PC-3 (cell line): Measurements from ENCODE around the gene EDNRA. TPM values are rescaled to one million over a fixed set of nuclear protein-coding genes. Genes with fewer than 3 reads are reported as not detected.

ENCODE experiments used
- ATAC-seq: fragments of 200-7000 bp; cut with Tn5 transposase; 2 replicates; pipeline ENCODE4 v1.9.1; 2020; ENCODE audit warnings: mild to moderate bottlenecking, moderate library complexity
- BruUV-seq: library from RNA; stranded (reverse); fragments of 400-500 nt; replicated peaks from 2 replicates; lab custom pipeline; 2021; lab: Mats Ljungman, UMichigan
- CTCF ChIA-PET: fragments of 300-600 bp; sonication (Branson Sonifier 250); formaldehyde crosslinking; loops from one replicate; lab custom pipeline; 2022; ENCODE audit warnings: antibody characterized with exemption; lab: Charles Lee
- POLR2A ChIA-PET: fragments of 300-600 bp; sonication (Branson Sonifier 250); formaldehyde crosslinking; loops from one replicate; lab custom pipeline; 2022; ENCODE audit warnings: antibody characterized with exemption; ENCODE audit not compliant: unreplicated experiment; lab: Charles Lee
- DNase-seq: peaks from one replicate; pipeline ENCODE4 v3.0.0-alpha.2; 2015
- H2AFZ ChIP-seq: fragments of 300-600 bp; sonication (generic); 2 replicates; pipeline ENCODE4 v1.6.0; 2016; ENCODE audit warnings: antibody characterized with exemption, low read length
- H3F3A ChIP-seq: fragments of 300-600 bp; sonication (generic); one replicate; pipeline ENCODE4 v1.6.0; 2017; ENCODE audit warnings: antibody characterized with exemption, low read length, control low read depth, mild to moderate bottlenecking; ENCODE audit not compliant: unreplicated experiment
- H3K27ac ChIP-seq: fragments of 300-600 bp; sonication (generic); 2 replicates; pipeline ENCODE4 v1.5.1; 2016; ENCODE audit warnings: mild to moderate bottlenecking, low read length
- H3K27me3 ChIP-seq: fragments of 300-600 bp; sonication (generic); 2 replicates; pipeline ENCODE4 v1.6.1; 2016; ENCODE audit warnings: low read length, mixed read lengths
- H3K36me3 ChIP-seq: fragments of 300-600 bp; sonication (generic); 2 replicates; pipeline ENCODE4 v1.6.1; 2016; ENCODE audit warnings: low read depth, mixed run types, low read length, mixed read lengths
- H3K4me1 ChIP-seq: fragments of 300-600 bp; sonication (generic); 2 replicates; pipeline ENCODE4 v1.5.1; 2016; ENCODE audit warnings: low read length; ENCODE audit not compliant: insufficient read depth
- H3K4me2 ChIP-seq: fragments of 300-600 bp; sonication (generic); 2 replicates; pipeline ENCODE4 v1.6.0; 2016; ENCODE audit warnings: low read length
- H3K4me3 ChIP-seq: fragments of 300-600 bp; sonication (generic); 2 replicates; pipeline ENCODE4 v1.5.1; 2016; ENCODE audit warnings: mild to moderate bottlenecking, low read length, mixed read lengths
- H3K79me2 ChIP-seq: fragments of 300-600 bp; sonication (generic); 2 replicates; pipeline ENCODE4 v1.6.1; 2017; ENCODE audit warnings: low read length, mixed read lengths
- H3K9ac ChIP-seq: fragments of 300-600 bp; sonication (generic); 2 replicates; pipeline ENCODE4 v1.6.0; 2016; ENCODE audit warnings: mild to moderate bottlenecking, low read length
- H3K9me2 ChIP-seq: fragments of 300-600 bp; sonication (generic); replicated peaks from 2 replicates; pipeline ENCODE4 v1.6.1; 2016; ENCODE audit warnings: mixed run types, low read length, mixed read lengths
- H3K9me3 ChIP-seq: fragments of 300-600 bp; sonication (generic); 2 replicates; pipeline ENCODE4 v1.6.1; 2016; ENCODE audit warnings: low read length, mixed read lengths
- H4K20me1 ChIP-seq: fragments of 300-600 bp; sonication (generic); 2 replicates; pipeline ENCODE4 v1.6.1; 2016; ENCODE audit warnings: low read length, mixed read lengths
- CTCF ChIP-seq: fragments of 300-600 bp; sonication (generic); conservative IDR thresholded peaks from 2 replicates; pipeline ENCODE4 v1.5.1; 2017; ENCODE audit warnings: antibody characterized with exemption, low read depth, mild to moderate bottlenecking, low read length
- EZH2 ChIP-seq: fragments of 300-600 bp; sonication (generic); IDR thresholded peaks from one replicate; pipeline ENCODE4 v1.6.1; 2017; ENCODE audit warnings: antibody characterized with exemption, mild to moderate bottlenecking, low read length; ENCODE audit not compliant: unreplicated experiment
- EZH2phosphoT487 ChIP-seq: fragments of 300-600 bp; sonication (generic); IDR thresholded peaks from 2 replicates; pipeline ENCODE4 v1.6.1; 2018; ENCODE audit warnings: mild to moderate bottlenecking, antibody characterized with exemption, low read length, borderline replicate concordance
- intact Hi-C: fragments of 100-400 bp; cut with micrococcal nuclease; formaldehyde crosslinking; loops from 2 replicates; pipeline ENCODE4 v1.9.0; 2023
- total RNA-seq: library from RNA; depleted of rRNA; stranded (reverse); fragments of >200 nt; gene quantifications from 2 replicates; pipeline ENCODE4 v1.2.3, GENCODE V29; 2014

The EDNRA gene
- total RNA-seq, 1 experiment from 2014 or later = 2.4 TPM

- BruUV-seq = no TSS peak
- Histone ChIP-seq H3K4me2 (0 out of 2 replicates have a peak overlapping the region, but pooled peaks have one; percentile 12), H3K27me3 (no peaks in the 10 kb centered on the region), H3K9me3 (no peaks in the 10 kb centered on the region), H3K9me2 (no peaks in the 10 kb centered on the region), H3K79me2 (no peaks in the 10 kb centered on the region), H4K20me1 (no peaks in the 10 kb centered on the region), H3K4me3 (no peak overlapping the region), H3F3A (no peaks in the 10 kb centered on the region), H2AFZ (no peak overlapping the region), H3K4me1 (peaks cover 12% of the 10 kb centered on the region), H3K36me3 (no peaks in the 10 kb centered on the region), H3K27ac (peak overlapping the region; percentile 22), H3K9ac (no peak overlapping the region)
- TF ChIP-seq EZH2phosphoT487 (no peak), EZH2 (no peak), CTCF (no peak)
- intact Hi-C loops = no loop called here
- DNase-seq = peak; percentile 60
- ChIA-PET POLR2A (no interaction called here), CTCF (interaction anchor here (1.2 kb wide), 1 partner anchor 21 kb away, joined by 3 read pairs; no protein-coding TSS in a partner anchor)
- ATAC-seq = peak; percentile 70
These were observed 17.2 kb downstream of the EDNRA start for GRCh38 chr4:147498031-147498660.

DNA sequence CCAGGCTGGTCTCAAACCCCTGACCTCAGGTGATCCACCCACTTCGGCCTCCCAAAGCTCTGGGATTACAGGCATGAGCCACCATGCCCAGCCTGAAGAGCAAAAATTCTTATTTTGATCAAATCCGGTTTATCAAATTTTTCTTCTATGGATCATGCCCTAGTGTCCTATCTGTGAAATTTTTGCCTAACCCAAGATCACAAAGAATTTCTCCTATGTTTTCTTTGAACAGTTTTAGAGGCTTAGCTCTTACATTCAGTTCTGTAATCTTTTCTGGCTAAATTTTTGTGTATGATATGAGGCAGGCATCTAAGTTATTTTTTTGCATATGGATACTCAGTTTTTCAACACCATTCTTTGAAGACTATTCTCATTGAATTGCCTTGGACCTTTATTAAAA lies 27.4 kb downstream of the EDNRA start:
- ChIA-PET POLR2A (no interaction called here), CTCF (no interaction called here)
- no peak overlapping the region for H3K9ac ChIP-seq
- no peak overlapping the region for H3K27ac ChIP-seq
- intact Hi-C loops = no loop called here
- H3F3A ChIP-seq = no peaks in the 10 kb centered on the region
- ATAC-seq (no peak), DNase-seq (no peak)
- no peak for TF ChIP-seq EZH2phosphoT487
- no peak for TF ChIP-seq CTCF
- no peak for TF ChIP-seq EZH2
- H3K79me2 ChIP-seq = no peaks in the 10 kb centered on the region
- H2AFZ ChIP-seq = no peak overlapping the region
- H3K27me3 ChIP-seq = no peaks in the 10 kb centered on the region
- no peaks in the 10 kb centered on the region for H3K9me3 ChIP-seq
- no peaks in the 10 kb centered on the region for H3K4me1 ChIP-seq
- no peaks in the 10 kb centered on the region for H3K36me3 ChIP-seq
- BruUV-seq = no TSS peak
- H4K20me1 ChIP-seq = no peaks in the 10 kb centered on the region
- no peak overlapping the region for H3K4me2 ChIP-seq
- no peaks in the 10 kb centered on the region for H3K9me2 ChIP-seq
- H3K4me3 ChIP-seq = no peak overlapping the region

DNA sequence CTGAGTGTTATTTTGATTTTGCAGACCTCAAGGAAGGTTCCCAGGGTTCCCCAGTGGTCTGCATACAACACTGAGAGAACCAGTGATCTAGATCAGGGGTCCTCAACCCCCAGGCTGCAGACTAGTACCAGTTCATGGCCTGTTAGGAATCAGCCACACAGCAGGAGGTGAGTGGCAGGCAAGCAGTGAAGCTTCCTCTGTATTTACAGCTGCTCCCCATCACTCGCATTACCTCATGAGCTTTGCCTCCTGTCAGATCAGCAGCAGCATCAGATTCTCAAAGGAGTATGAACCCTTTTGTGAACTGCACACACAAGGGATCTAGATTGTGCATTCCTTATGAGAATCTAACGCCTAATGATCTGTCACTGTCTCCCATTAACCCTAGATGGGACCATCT lies 28.5 kb downstream of the EDNRA start:
- no peaks in the 10 kb centered on the region for H3K36me3 ChIP-seq
- H3K4me3 ChIP-seq = no peak overlapping the region
- BruUV-seq = no TSS peak
- no peak for ATAC-seq
- no peak overlapping the region for H3K9ac ChIP-seq
- no peaks in the 10 kb centered on the region for H3F3A ChIP-seq
- H3K79me2 ChIP-seq = no peaks in the 10 kb centered on the region
- intact Hi-C loops = no loop called here
- H3K4me2 ChIP-seq = no peak overlapping the region
- ChIA-PET CTCF (no interaction called here), POLR2A (no interaction called here)
- no peak overlapping the region for H2AFZ ChIP-seq
- DNase-seq = no peak
- H3K4me1 ChIP-seq = no peaks in the 10 kb centered on the region
- H4K20me1 ChIP-seq = no peaks in the 10 kb centered on the region
- no peaks in the 10 kb centered on the region for H3K9me3 ChIP-seq
- H3K9me2 ChIP-seq = no peaks in the 10 kb centered on the region
- H3K27ac ChIP-seq = no peak overlapping the region
- TF ChIP-seq EZH2 (no peak), CTCF (no peak), EZH2phosphoT487 (no peak)
- H3K27me3 ChIP-seq = no peaks in the 10 kb centered on the region
